Adrenal gland (tissue), 12 donors: ENCODE results near the gene EPHA5. TPM values are rescaled to one million over a fixed set of nuclear protein-coding genes. Genes with fewer than 3 reads are reported as not detected.

Experiments
- DNase-seq, 7 donors: peaks; one replicate each; pipeline ENCODE4 v3.0.0-alpha.2; 2019 to 2020
- H3K27ac ChIP-seq, 5 donors: fragments of 200-600 bp; sonication (generic) in 4 of 5; 1 replicate in 3 of 5; 2 replicates in 2 of 5; pipeline versions ENCODE4 v1.5.1 to v1.8.0; 2016 to 2020; ENCODE audit warnings: mild to moderate bottlenecking in 1 of 5
- H3K27me3 ChIP-seq: fragments of 200-600 bp; 2 replicates; pipeline ENCODE4 v1.8.0; 2021
- H3K36me3 ChIP-seq, 2 donors: fragments of 200-600 bp; replicated peaks in 1 of 2; 1 replicate in 1 of 2; 2 replicates in 1 of 2; pipeline versions ENCODE4 v1.5.1 to v1.8.0; 2018 to 2022
- H3K4me1 ChIP-seq, 2 donors: fragments of 200-600 bp; replicated peaks in 1 of 2; 1 replicate in 1 of 2; 2 replicates in 1 of 2; pipeline versions ENCODE4 v1.5.1 to v1.8.0; 2018 to 2021
- H3K4me3 ChIP-seq, 4 donors: fragments of 200-600 bp; sonication (generic) in 3 of 4; one replicate each; pipeline ENCODE4 v1.5.1; 2016 to 2018
- H3K9me3 ChIP-seq, 3 donors: fragments of 200-600 bp; sonication (generic) in 1 of 3; replicated peaks in 1 of 3; 1 replicate in 2 of 3; 2 replicates in 1 of 3; pipeline versions ENCODE4 v1.5.1 to v1.8.0; 2016 to 2021
- CTCF ChIP-seq, 6 experiments: fragments of 450-650 bp in 4 of 6; fragments of 200-600 bp in 2 of 6; sonication (generic) in 1 of 6; IDR thresholded peaks; 1 replicate in 5 of 6; 2 replicates in 1 of 6; pipeline versions ENCODE4 v1.5.1 to v1.8.0; 2016 to 2021; ENCODE audit warnings: antibody characterized with exemption in 6 of 6, mild to moderate bottlenecking in 2 of 6, moderate library complexity in 1 of 6
- POLR2A ChIP-seq, 2 donors: fragments of 450-650 bp; IDR thresholded peaks; one replicate each; pipeline ENCODE4 v1.6.1; 2017; ENCODE audit warnings: antibody characterized with exemption in 2 of 2, mild to moderate bottlenecking in 2 of 2, moderate library complexity in 1 of 2
- WGBS, 4 donors: extraction: QIAGEN DNeasy Blood & Tissue Kit in 2 of 4; methylation state at CpG; one replicate each; pipeline versions ENCODE4 v1.1.5 to v1.1.7; 2013 to 2017; 5-methylcytosine and 5-hydroxymethylcytosine counted together
- intact Hi-C, 2 donors: fragments of 100-400 bp; cut with DNase I; formaldehyde crosslinking; loops; one replicate each; pipeline versions ENCODE4 v1.14.1 to v1.15.0; 2022 to 2023
- polyA plus RNA-seq, 3 donors: library from polyadenylated mRNA; stranded (reverse); fragments of 200-250 nt in 2 of 3; fragments of 350-450 nt in 1 of 3; fragmentation: Illumina TruSeq in 1 of 3; extraction: RNeasy Lipid Tissue Mini Kit (QIAGEN cat#74804) in 1 of 3; gene quantifications; one replicate each; pipeline ENCODE4 v1.2.3, GENCODE V29; 2013 to 2014
- total RNA-seq, 9 donors: library from RNA; depleted of rRNA in 4 of 9; stranded (reverse); fragments of >200 nt in 4 of 9; fragments of 120-200 nt in 1 of 9; fragmentation: NEBNext Ultra II Directional in 1 of 9; extraction: Animal tissue kit (Norgen Biotek cat#: 25700) in 1 of 9; gene quantifications; one replicate each; pipeline versions ENCODE4 v1.1.0 to v1.2.4, GENCODE V29; 2013 to 2023
- donor health status: healthy with polysubstance abuse.
- donor health status: Bipolar disorder and iron deficiency.
- donor health status: DM: yes; HTN: yes; CAD: no.
- donor health status: DM: no; HTN: no; CAD: no.
- donor health status: DM: no; HTN: no; CAD: no.
- donor health status: DM: yes; HTN: yes; CAD: no.

Gene EPHA5
- total and polyA plus RNA-seq, 12 donors: 0.04 to 0.95 (median 0.22) TPM; not detected in 3

DNA sequence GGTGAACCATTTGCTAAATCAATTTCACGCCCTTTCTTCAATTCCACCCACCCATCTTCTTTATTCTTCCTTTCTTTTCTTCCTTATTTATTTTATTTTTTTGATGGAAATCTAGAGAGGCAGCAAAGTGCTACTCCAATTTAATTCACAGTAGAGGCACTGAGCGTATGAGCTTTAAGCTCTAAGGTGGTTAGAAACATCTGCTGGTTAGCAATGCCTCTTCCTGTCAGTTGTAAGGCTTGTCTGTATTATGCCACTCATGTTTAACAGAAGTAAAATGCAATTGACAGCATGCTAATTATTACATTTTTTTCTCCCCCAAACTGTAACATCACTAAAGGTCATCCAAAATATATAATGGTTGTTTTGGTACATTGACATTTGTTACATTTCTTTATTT, 103.8 kb downstream of the EPHA5 start:
- no peak for DNase-seq
- Histone ChIP-seq H3K27ac (no peak overlapping the region), H3K4me1 (no peaks in the 10 kb centered on the region), H3K27me3 (no peaks in the 10 kb centered on the region), H3K36me3 (peaks cover 0 to 3% of the 10 kb centered on the region in 2 donors), H3K4me3 (no peak overlapping the region), H3K9me3 (no peaks in the 10 kb centered on the region)
- TF ChIP-seq POLR2A (IDR thresholded peaks at IDR 0.05) (no peak), CTCF (IDR thresholded peaks at IDR 0.05) (no peak)
- intact Hi-C loops: no loop called here
- 73 to 88% (median 78%) methylated on average over 2 of the region's 2 CpGs for WGBS, 4 donors

GRCh38 chr4:65561164-65561563, 109.1 kb downstream of the EPHA5 start:
- intact Hi-C loops: no loop called here

GRCh38 chr4:65559270-65559669, 111.0 kb downstream of the EPHA5 start:
- Histone ChIP-seq H3K4me3 (no peak overlapping the region), H3K4me1 (no peaks in the 10 kb centered on the region), H3K27me3 (no peaks in the 10 kb centered on the region), H3K9me3 (no peaks in the 10 kb centered on the region), H3K36me3 (no peaks in the 10 kb centered on the region), H3K27ac (no peak overlapping the region)
- 19 to 36% (median 29%) methylated on average over 4 of the region's 4 CpGs for WGBS, 4 donors
- TF ChIP-seq CTCF (IDR thresholded peaks at IDR 0.05): no peak
- no peak for TF ChIP-seq POLR2A (IDR thresholded peaks at IDR 0.05)
- DNase-seq: no peak
- intact Hi-C loops: no loop called here

More at GRCh38 chr4:65561164-65561563, 109.1 kb downstream of the EPHA5 start:
- Histone ChIP-seq H3K27ac (no peak overlapping the region), H3K36me3 (no peaks in the 10 kb centered on the region), H3K9me3 (no peaks in the 10 kb centered on the region), H3K27me3 (no peaks in the 10 kb centered on the region), H3K4me1 (no peaks in the 10 kb centered on the region), H3K4me3 (no peak overlapping the region)
- DNase-seq: no peak
- TF ChIP-seq POLR2A (IDR thresholded peaks at IDR 0.05) (no peak), CTCF (IDR thresholded peaks at IDR 0.05) (no peak)
- 26 to 44% (median 38%) methylated on average over 2 of the region's 2 CpGs for WGBS, 4 donors

DNA sequence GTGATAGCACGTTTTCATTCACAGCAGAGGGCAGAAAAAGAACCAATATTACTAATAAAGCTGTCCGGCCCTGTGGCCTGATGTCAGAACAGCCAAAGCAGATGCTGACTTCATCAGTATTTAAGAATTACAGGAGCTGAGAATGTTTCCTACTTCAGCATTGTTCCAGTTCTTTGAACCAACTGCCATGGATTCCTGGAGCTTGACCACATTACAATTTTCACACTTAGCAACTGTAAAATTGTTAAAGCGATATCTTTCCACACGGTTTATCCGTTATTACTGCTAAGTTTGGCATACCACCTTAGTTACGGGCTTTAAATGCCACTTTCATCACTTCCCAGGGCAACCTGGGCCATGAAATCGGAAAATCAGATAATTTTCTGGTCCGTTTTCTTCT, 118.2 kb downstream of the EPHA5 start:
- H3K4me3 ChIP-seq: no peak overlapping the region
- 65 to 80% (median 74%) methylated on average over 8 of the region's 8 CpGs for WGBS, 4 donors
- H3K36me3 ChIP-seq: no peaks in the 10 kb centered on the region
- no peak overlapping the region for H3K27ac ChIP-seq
- no peaks in the 10 kb centered on the region for H3K4me1 ChIP-seq
- intact Hi-C loops: no loop called here
- TF ChIP-seq CTCF (IDR thresholded peaks at IDR 0.05) (no peak), POLR2A (IDR thresholded peaks at IDR 0.05) (no peak)
- H3K9me3 ChIP-seq: no peaks in the 10 kb centered on the region
- H3K27me3 ChIP-seq: no peaks in the 10 kb centered on the region
- DNase-seq: no peak
